ENCODE results near the gene ITGA8. TPM values are rescaled to one million over a fixed set of nuclear protein-coding genes. Genes with fewer than 3 reads are reported as not detected.

ITGA8 gene
- total and polyA plus RNA-seq, 2 of the 13 experiments (the other 11 are each of a cell fraction or from before 2014, with no cell fraction given): not detected

GRCh38 chr10:15541376-15541775 is 178.3 kb downstream of the ITGA8 start (continued):
- TF ChIP-seq, protein P1, sequence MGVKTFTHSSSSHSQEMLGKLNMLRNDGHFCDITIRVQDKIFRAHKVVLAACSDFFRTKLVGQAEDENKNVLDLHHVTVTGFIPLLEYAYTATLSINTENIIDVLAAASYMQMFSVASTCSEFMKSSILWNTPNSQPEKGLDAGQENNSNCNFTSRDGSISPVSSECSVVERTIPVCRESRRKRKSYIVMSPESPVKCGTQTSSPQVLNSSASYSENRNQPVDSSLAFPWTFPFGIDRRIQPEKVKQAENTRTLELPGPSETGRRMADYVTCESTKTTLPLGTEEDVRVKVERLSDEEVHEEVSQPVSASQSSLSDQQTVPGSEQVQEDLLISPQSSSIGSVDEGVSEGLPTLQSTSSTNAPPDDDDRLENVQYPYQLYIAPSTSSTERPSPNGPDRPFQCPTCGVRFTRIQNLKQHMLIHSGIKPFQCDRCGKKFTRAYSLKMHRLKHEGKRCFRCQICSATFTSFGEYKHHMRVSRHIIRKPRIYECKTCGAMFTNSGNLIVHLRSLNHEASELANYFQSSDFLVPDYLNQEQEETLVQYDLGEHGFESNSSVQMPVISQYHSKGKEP (CRISPR knock-in tag; IDR thresholded peaks at IDR 0.05): no peak
- TF ChIP-seq ZSCAN25 (CRISPR knock-in tag; IDR thresholded peaks at IDR 0.05): no peak

GRCh38 chr10:15540727-15541126 is 179.0 kb downstream of the ITGA8 start:
- Histone ChIP-seq H3K4me3 (replicated peaks in 1 of 3; ENCODE audit: insufficient read depth in 1 of 3, low read depth in 2 of 3, low read length in 3 of 3) (no peak overlapping the region), H4K20me1 (ENCODE audit: insufficient read depth, low read length) (no peaks in the 10 kb centered on the region), H3K9ac (ENCODE audit: insufficient read depth, low read depth, low read length) (no peak overlapping the region), H3K27me3 (ENCODE audit: control insufficient read depth in 1 of 2, insufficient read depth in 2 of 2, low read length in 2 of 2) (peaks cover 0 to 21% of the 10 kb centered on the region in 2 experiments; a peak in 2 of 5 replicates), H2AFZ (ENCODE audit: low read length) (no peak overlapping the region), H3K4me2 (ENCODE audit: low read depth, low read length) (no peak overlapping the region), H3K79me2 (ENCODE audit: insufficient read depth, low read length) (no peaks in the 10 kb centered on the region), H3K36me3 (replicated peaks in 1 of 2; ENCODE audit: control insufficient read depth in 1 of 2, insufficient read depth in 2 of 2, low read length in 2 of 2) (no peaks in the 10 kb centered on the region), H3K27ac (ENCODE audit: extremely low read length, insufficient read depth, low read length) (no peak overlapping the region), H3K9me3 (ENCODE audit: low read length) (no peaks in the 10 kb centered on the region), H3K4me1 (ENCODE audit: insufficient read depth, low read length) (no peaks in the 10 kb centered on the region)
- ChIA-PET CTCF (ENCODE audit: low intra/inter-chr PET ratio, low total read pairs) (no interaction called here), POLR2A (no interaction called here)
- in situ Hi-C loops (cut with HindIII; ENCODE audit: extremely low pct_ligation_motif_present, low pct_unique_long_range_greater_than_20kb): no loop called here
- DNase-seq (ENCODE audit: low spot score): no peak
- intact Hi-C loops (cut with micrococcal nuclease; ENCODE audit: unreplicated experiment): no loop called here
- WGBS (ENCODE audit: low lambda C conversion rate): 44% methylated on average over 2 of the region's 2 CpGs
- TF ChIP-seq, protein P2, sequence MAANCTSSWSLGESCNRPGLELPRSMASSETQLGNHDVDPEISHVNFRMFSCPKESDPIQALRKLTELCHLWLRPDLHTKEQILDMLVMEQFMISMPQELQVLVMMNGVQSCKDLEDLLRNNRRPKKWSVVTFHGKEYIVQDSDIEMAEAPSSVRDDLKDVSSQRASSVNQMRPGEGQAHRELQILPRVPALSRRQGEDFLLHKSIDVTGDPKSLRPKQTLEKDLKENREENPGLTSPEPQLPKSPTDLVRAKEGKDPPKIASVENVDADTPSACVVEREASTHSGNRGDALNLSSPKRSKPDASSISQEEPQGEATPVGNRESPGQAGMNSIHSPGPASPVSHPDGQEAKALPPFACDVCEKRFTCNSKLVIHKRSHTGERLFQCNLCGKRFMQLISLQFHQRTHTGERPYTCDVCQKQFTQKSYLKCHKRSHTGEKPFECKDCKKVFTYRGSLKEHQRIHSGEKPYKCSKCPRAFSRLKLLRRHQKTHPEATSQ (CRISPR knock-in tag; IDR thresholded peaks at IDR 0.05; ENCODE audit: borderline replicate concordance): no peak
- no peak for TF ChIP-seq EZH2 (conservative IDR thresholded peaks at IDR 0.05; ENCODE audit: low read depth, low read length)
- FAIRE-seq: no peak
- ATAC-seq: no peak
- BruUV-seq (replicated peaks): no TSS peak

All from HepG2 (cell line).